Measurements from ENCODE around the gene TJP2. TPM values are rescaled to one million over a fixed set of nuclear protein-coding genes. Genes with fewer than 3 reads are reported as not detected.
A peak's percentile ranks its signal among the peaks of the same experiment; 100 is the strongest.

The TJP2 gene
- 15.0 and 25.8 TPM in 2 replicates for total RNA-seq (2014; rRNA removed; shearing (Covaris generic))

- Histone ChIP-seq H3K4me1 (replicated peaks) (peaks cover 32% of the 10 kb centered on the region), H3K9me3 (replicated peaks) (no peaks in the 10 kb centered on the region), H3K36me3 (peaks cover 4% of the 10 kb centered on the region; the same call in 1 of the 2 replicates), H3K4me3 (peak within 1 kb of the TSS; percentile 86), H3K27ac (peak within 1 kb of the TSS; percentile 94), H3K27me3 (replicated peaks) (no peaks in the 10 kb centered on the region)
- peak; percentile 75 to 76 for DNase-seq (ENCODE audit: low read depth in 1 of 2, low spot score in 2 of 2)
Observed at GRCh38 chr9:69173891-69174615, at the start of gene TJP2. TJP2 (plus strand) TSS chr9:69174277; CDS start chr9:69174373, 96 bp downstream.

GRCh38 chr9:69130456-69131441 lies 43.3 kb upstream of the TJP2 start:
- H3K9me3 ChIP-seq (replicated peaks) = no peaks in the 10 kb centered on the region
- no peaks in the 10 kb centered on the region for H3K36me3 ChIP-seq
- no peak overlapping the region for H3K27ac ChIP-seq
- DNase-seq (ENCODE audit: low read depth in 1 of 2, low spot score in 2 of 2) = no peak
- no peak overlapping the region for H3K4me3 ChIP-seq
- no peaks in the 10 kb centered on the region for H3K27me3 ChIP-seq (replicated peaks)
- peaks cover 14% of the 10 kb centered on the region for H3K4me1 ChIP-seq (replicated peaks)

- H3K9me3 ChIP-seq (replicated peaks) = no peaks in the 10 kb centered on the region
- H3K4me3 ChIP-seq = no peak overlapping the region
- no peak overlapping the region for H3K27ac ChIP-seq
- no peak for DNase-seq (ENCODE audit: low read depth in 1 of 2, low spot score in 2 of 2)
- no peaks in the 10 kb centered on the region for H3K27me3 ChIP-seq (replicated peaks)
- H3K36me3 ChIP-seq = no peaks in the 10 kb centered on the region
- peaks cover 14% of the 10 kb centered on the region for H3K4me1 ChIP-seq (replicated peaks)
Observed at GRCh38 chr9:69131682-69132081, 42.4 kb upstream of the TJP2 start.

GRCh38 chr9:69132361-69132760 lies 41.7 kb upstream of the TJP2 start:
- DNase-seq (ENCODE audit: low read depth in 1 of 2, low spot score in 2 of 2) = no peak
- H3K4me3 ChIP-seq = no peak overlapping the region
- no peak overlapping the region for H3K27ac ChIP-seq
- H3K36me3 ChIP-seq = no peaks in the 10 kb centered on the region
- H3K27me3 ChIP-seq (replicated peaks) = no peaks in the 10 kb centered on the region
- H3K4me1 ChIP-seq (replicated peaks) = peaks cover 14% of the 10 kb centered on the region
- H3K9me3 ChIP-seq (replicated peaks) = no peaks in the 10 kb centered on the region

GRCh38 chr9:69134412-69134811 lies 39.7 kb upstream of the TJP2 start:
- peak in 1 of 2 experiments; percentile 8 for DNase-seq (ENCODE audit: low read depth in 1 of 2, low spot score in 2 of 2)
- H3K27ac ChIP-seq = no peak overlapping the region
- H3K9me3 ChIP-seq (replicated peaks) = no peaks in the 10 kb centered on the region
- no peak overlapping the region for H3K4me3 ChIP-seq
- no peaks in the 10 kb centered on the region for H3K36me3 ChIP-seq
- no peaks in the 10 kb centered on the region for H3K27me3 ChIP-seq (replicated peaks)
- H3K4me1 ChIP-seq (replicated peaks) = peaks cover 14% of the 10 kb centered on the region

GRCh38 chr9:69136185-69136584 lies 37.9 kb upstream of the TJP2 start:
- Histone ChIP-seq H3K36me3 (no peaks in the 10 kb centered on the region), H3K27me3 (replicated peaks) (no peaks in the 10 kb centered on the region), H3K9me3 (replicated peaks) (no peaks in the 10 kb centered on the region), H3K27ac (no peak overlapping the region), H3K4me1 (replicated peaks) (peaks cover 8% of the 10 kb centered on the region), H3K4me3 (no peak overlapping the region)
- no peak for DNase-seq (ENCODE audit: low read depth in 1 of 2, low spot score in 2 of 2)

- peak in 1 of 2 experiments; percentile 5 for DNase-seq (ENCODE audit: low read depth in 1 of 2, low spot score in 2 of 2)
- Histone ChIP-seq H3K4me3 (no peak overlapping the region), H3K36me3 (no peaks in the 10 kb centered on the region), H3K4me1 (replicated peaks) (peaks cover 3% of the 10 kb centered on the region), H3K9me3 (replicated peaks) (no peaks in the 10 kb centered on the region), H3K27me3 (replicated peaks) (no peaks in the 10 kb centered on the region), H3K27ac (no peak overlapping the region)
Observed at GRCh38 chr9:69136779-69137178, 37.3 kb upstream of the TJP2 start.

GRCh38 chr9:69137311-69137710 lies 36.8 kb upstream of the TJP2 start:
- H3K27me3 ChIP-seq (replicated peaks) = no peaks in the 10 kb centered on the region
- H3K4me1 ChIP-seq (replicated peaks) = no peaks in the 10 kb centered on the region
- peak in 1 of 2 experiments; percentile 5 for DNase-seq (ENCODE audit: low read depth in 1 of 2, low spot score in 2 of 2)
- H3K4me3 ChIP-seq = no peak overlapping the region
- no peaks in the 10 kb centered on the region for H3K9me3 ChIP-seq (replicated peaks)
- H3K27ac ChIP-seq = no peak overlapping the region
- no peaks in the 10 kb centered on the region for H3K36me3 ChIP-seq

- H3K36me3 ChIP-seq = no peaks in the 10 kb centered on the region
- H3K27me3 ChIP-seq (replicated peaks) = no peaks in the 10 kb centered on the region
- H3K4me3 ChIP-seq = no peak overlapping the region
Observed at GRCh38 chr9:69139596-69139995, 34.5 kb upstream of the TJP2 start.

GRCh38 chr9:69140123-69140735 lies 33.8 kb upstream of the TJP2 start:
- peak in 1 of 2 experiments; percentile 6 for DNase-seq (ENCODE audit: low read depth in 1 of 2, low spot score in 2 of 2)
- no peaks in the 10 kb centered on the region for H3K27me3 ChIP-seq (replicated peaks)
- H3K9me3 ChIP-seq (replicated peaks) = no peaks in the 10 kb centered on the region
- H3K36me3 ChIP-seq = no peaks in the 10 kb centered on the region
- no peak overlapping the region for H3K27ac ChIP-seq
- no peaks in the 10 kb centered on the region for H3K4me1 ChIP-seq (replicated peaks)
- no peak overlapping the region for H3K4me3 ChIP-seq

More at GRCh38 chr9:69139596-69139995, 34.5 kb upstream of the TJP2 start:
- Histone ChIP-seq H3K4me1 (replicated peaks) (no peaks in the 10 kb centered on the region), H3K27ac (no peak overlapping the region), H3K9me3 (replicated peaks) (no peaks in the 10 kb centered on the region)
- DNase-seq (ENCODE audit: low read depth in 1 of 2, low spot score in 2 of 2) = peak in 1 of 2 experiments; percentile 11

- DNase-seq (ENCODE audit: low read depth in 1 of 2, low spot score in 2 of 2) = peak in 1 of 2 experiments; percentile 12
- H3K36me3 ChIP-seq = no peaks in the 10 kb centered on the region
- no peak overlapping the region for H3K27ac ChIP-seq
- H3K9me3 ChIP-seq (replicated peaks) = no peaks in the 10 kb centered on the region
- no peak overlapping the region for H3K4me3 ChIP-seq
- no peaks in the 10 kb centered on the region for H3K4me1 ChIP-seq (replicated peaks)
- H3K27me3 ChIP-seq (replicated peaks) = no peaks in the 10 kb centered on the region
Observed at GRCh38 chr9:69141851-69142250, 32.2 kb upstream of the TJP2 start.

- DNase-seq (ENCODE audit: low read depth in 1 of 2, low spot score in 2 of 2) = no peak
- no peaks in the 10 kb centered on the region for H3K4me1 ChIP-seq (replicated peaks)
Observed at GRCh38 chr9:69143291-69143690, 30.8 kb upstream of the TJP2 start.

GRCh38 chr9:69145144-69145715 lies 28.8 kb upstream of the TJP2 start:
- DNase-seq (ENCODE audit: low read depth in 1 of 2, low spot score in 2 of 2) = no peak
- Histone ChIP-seq H3K27ac (no peak overlapping the region), H3K9me3 (replicated peaks) (no peaks in the 10 kb centered on the region), H3K4me1 (replicated peaks) (peaks cover 8% of the 10 kb centered on the region), H3K27me3 (replicated peaks) (no peaks in the 10 kb centered on the region), H3K36me3 (no peaks in the 10 kb centered on the region), H3K4me3 (no peak overlapping the region)

More at GRCh38 chr9:69143291-69143690, 30.8 kb upstream of the TJP2 start:
- Histone ChIP-seq H3K4me3 (no peak overlapping the region), H3K9me3 (replicated peaks) (no peaks in the 10 kb centered on the region), H3K27ac (no peak overlapping the region), H3K36me3 (no peaks in the 10 kb centered on the region), H3K27me3 (replicated peaks) (no peaks in the 10 kb centered on the region)

Measured in SJSA1 (cell line).